ENCODE results near the gene ZNF236. TPM values are rescaled to one million over a fixed set of nuclear protein-coding genes. Genes with fewer than 3 reads are reported as not detected.

ZNF236 gene
- polyA plus RNA-seq, 1 donor from 2014 or later: 7.7 TPM

DNA sequence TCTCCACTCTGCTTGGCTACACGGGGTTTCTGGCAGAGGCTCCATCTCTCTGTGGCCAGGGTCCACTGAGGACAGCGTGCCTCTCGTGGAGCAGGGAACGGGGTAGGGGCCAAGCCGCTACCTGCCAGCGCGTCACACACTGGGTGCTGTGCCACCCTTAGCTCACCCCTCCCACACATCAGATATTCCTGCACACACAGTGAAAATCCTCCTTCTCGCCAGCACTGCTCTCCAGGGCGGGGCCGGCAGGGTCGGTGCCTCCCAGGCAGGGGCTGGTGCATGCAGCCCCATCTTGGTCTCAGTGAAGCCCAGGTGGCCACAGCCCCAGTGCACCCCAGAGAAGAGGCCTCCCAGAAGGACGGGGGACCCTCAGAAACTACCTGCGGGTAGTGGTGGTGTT lies 185.6 kb downstream of the ZNF236 start:
- no peak overlapping the region for H3K9ac ChIP-seq (ENCODE audit: low read length)
- no peaks in the 10 kb centered on the region for H3F3A ChIP-seq (ENCODE audit: insufficient read depth, low read length, poor library complexity, severe bottlenecking)
- no peak overlapping the region for H3K27ac ChIP-seq (ENCODE audit: low read length)
- H3K4me2 ChIP-seq (ENCODE audit: low read length): no peak overlapping the region
- H3K9me2 ChIP-seq (ENCODE audit: insufficient read depth, low read length): no peaks in the 10 kb centered on the region
- H3K27me3 ChIP-seq (ENCODE audit: insufficient read depth, low read depth, low read length): no peaks in the 10 kb centered on the region
- TF ChIP-seq POLR2AphosphoS5 (IDR thresholded peaks at IDR 0.05) (no peak), EZH2 (IDR thresholded peaks at IDR 0.05; ENCODE audit: borderline replicate concordance, insufficient read depth, low read length, poor library complexity, severe bottlenecking) (no peak), TAF1 (IDR thresholded peaks at IDR 0.05; ENCODE audit: low read depth) (no peak), EP300 (conservative IDR thresholded peaks at IDR 0.05; ENCODE audit: poor library complexity, severe bottlenecking) (no peak), RAD21 (conservative IDR thresholded peaks at IDR 0.05) (no peak), MXI1 (conservative IDR thresholded peaks at IDR 0.05; ENCODE audit: poor library complexity, severe bottlenecking) (no peak), SMC3 (conservative IDR thresholded peaks at IDR 0.05; ENCODE audit: poor library complexity) (no peak)
- TF ChIP-seq, protein P1, sequence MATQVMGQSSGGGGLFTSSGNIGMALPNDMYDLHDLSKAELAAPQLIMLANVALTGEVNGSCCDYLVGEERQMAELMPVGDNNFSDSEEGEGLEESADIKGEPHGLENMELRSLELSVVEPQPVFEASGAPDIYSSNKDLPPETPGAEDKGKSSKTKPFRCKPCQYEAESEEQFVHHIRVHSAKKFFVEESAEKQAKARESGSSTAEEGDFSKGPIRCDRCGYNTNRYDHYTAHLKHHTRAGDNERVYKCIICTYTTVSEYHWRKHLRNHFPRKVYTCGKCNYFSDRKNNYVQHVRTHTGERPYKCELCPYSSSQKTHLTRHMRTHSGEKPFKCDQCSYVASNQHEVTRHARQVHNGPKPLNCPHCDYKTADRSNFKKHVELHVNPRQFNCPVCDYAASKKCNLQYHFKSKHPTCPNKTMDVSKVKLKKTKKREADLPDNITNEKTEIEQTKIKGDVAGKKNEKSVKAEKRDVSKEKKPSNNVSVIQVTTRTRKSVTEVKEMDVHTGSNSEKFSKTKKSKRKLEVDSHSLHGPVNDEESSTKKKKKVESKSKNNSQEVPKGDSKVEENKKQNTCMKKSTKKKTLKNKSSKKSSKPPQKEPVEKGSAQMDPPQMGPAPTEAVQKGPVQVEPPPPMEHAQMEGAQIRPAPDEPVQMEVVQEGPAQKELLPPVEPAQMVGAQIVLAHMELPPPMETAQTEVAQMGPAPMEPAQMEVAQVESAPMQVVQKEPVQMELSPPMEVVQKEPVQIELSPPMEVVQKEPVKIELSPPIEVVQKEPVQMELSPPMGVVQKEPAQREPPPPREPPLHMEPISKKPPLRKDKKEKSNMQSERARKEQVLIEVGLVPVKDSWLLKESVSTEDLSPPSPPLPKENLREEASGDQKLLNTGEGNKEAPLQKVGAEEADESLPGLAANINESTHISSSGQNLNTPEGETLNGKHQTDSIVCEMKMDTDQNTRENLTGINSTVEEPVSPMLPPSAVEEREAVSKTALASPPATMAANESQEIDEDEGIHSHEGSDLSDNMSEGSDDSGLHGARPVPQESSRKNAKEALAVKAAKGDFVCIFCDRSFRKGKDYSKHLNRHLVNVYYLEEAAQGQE (IDR thresholded peaks at IDR 0.05; ENCODE audit: borderline replicate concordance): no peak
- TF ChIP-seq, protein P2, sequence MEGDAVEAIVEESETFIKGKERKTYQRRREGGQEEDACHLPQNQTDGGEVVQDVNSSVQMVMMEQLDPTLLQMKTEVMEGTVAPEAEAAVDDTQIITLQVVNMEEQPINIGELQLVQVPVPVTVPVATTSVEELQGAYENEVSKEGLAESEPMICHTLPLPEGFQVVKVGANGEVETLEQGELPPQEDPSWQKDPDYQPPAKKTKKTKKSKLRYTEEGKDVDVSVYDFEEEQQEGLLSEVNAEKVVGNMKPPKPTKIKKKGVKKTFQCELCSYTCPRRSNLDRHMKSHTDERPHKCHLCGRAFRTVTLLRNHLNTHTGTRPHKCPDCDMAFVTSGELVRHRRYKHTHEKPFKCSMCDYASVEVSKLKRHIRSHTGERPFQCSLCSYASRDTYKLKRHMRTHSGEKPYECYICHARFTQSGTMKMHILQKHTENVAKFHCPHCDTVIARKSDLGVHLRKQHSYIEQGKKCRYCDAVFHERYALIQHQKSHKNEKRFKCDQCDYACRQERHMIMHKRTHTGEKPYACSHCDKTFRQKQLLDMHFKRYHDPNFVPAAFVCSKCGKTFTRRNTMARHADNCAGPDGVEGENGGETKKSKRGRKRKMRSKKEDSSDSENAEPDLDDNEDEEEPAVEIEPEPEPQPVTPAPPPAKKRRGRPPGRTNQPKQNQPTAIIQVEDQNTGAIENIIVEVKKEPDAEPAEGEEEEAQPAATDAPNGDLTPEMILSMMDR (IDR thresholded peaks at IDR 0.05; ENCODE audit: poor library complexity, severe bottlenecking): no peak
- H3K79me2 ChIP-seq (replicated peaks; ENCODE audit: insufficient read depth, low read length): no peaks in the 10 kb centered on the region
- no peak overlapping the region for H3K4me3 ChIP-seq (ENCODE audit: low read length)
- H3K9me3 ChIP-seq (ENCODE audit: low read length): no peaks in the 10 kb centered on the region
- no peaks in the 10 kb centered on the region for H3K36me3 ChIP-seq (ENCODE audit: insufficient read depth, low read length)
- H2AFZ ChIP-seq (ENCODE audit: low read depth, low read length): no peak overlapping the region
- H4K20me1 ChIP-seq (ENCODE audit: insufficient read depth): no peaks in the 10 kb centered on the region

DNA sequence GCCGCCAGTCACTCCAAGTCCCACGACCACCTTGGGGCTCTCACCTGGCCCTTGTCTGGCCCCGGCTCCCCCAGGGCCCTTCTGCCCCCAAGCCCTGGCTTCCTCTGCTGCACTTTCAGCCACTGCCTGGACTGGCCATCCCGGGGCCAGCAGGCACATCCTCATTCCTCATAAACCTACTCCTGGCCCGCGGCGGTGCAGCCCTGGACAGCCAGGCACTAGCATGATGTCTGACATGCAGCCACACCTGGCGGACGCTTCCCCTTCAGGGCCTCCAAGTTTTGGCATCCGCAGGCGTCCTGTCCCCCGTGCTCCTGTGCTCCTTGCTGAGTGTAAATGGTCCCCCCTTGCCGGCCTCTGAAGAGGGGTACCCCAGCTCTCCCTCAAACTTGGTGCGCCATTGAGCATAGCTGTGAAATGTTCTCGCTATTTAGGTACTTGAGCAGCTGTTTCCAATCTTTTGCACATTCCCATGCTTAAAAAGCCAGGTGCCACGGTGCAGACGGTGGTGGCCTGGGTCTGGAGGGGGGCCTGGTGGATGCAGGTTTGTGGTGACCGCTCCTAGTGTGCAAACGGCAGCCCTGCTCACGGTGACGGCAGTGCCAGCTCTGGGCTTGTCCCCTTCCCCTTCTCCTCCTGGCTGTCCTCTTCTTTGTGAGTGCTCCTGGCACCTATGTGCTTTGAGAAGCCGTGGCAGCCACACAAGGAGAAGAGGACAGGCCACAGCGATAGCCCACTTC lies 186.4 kb downstream of the ZNF236 start:
- TF ChIP-seq EZH2 (IDR thresholded peaks at IDR 0.05; ENCODE audit: borderline replicate concordance, insufficient read depth, low read length, poor library complexity, severe bottlenecking): no peak
- TF ChIP-seq TAF1 (IDR thresholded peaks at IDR 0.05; ENCODE audit: low read depth): no peak
- no peak for TF ChIP-seq RAD21 (conservative IDR thresholded peaks at IDR 0.05)
- TF ChIP-seq, protein P1 (IDR thresholded peaks at IDR 0.05; ENCODE audit: borderline replicate concordance): no peak
- TF ChIP-seq EP300 (conservative IDR thresholded peaks at IDR 0.05; ENCODE audit: poor library complexity, severe bottlenecking): no peak
- no peak for TF ChIP-seq MXI1 (conservative IDR thresholded peaks at IDR 0.05; ENCODE audit: poor library complexity, severe bottlenecking)
- no peak for TF ChIP-seq SMC3 (conservative IDR thresholded peaks at IDR 0.05; ENCODE audit: poor library complexity)
- TF ChIP-seq POLR2AphosphoS5 (IDR thresholded peaks at IDR 0.05): no peak
- TF ChIP-seq, protein P2 (IDR thresholded peaks at IDR 0.05; ENCODE audit: poor library complexity, severe bottlenecking): no peak
- Histone ChIP-seq H3K9me2 (ENCODE audit: insufficient read depth, low read length) (no peaks in the 10 kb centered on the region), H2AFZ (ENCODE audit: low read depth, low read length) (no peak overlapping the region), H4K20me1 (ENCODE audit: insufficient read depth) (no peaks in the 10 kb centered on the region), H3F3A (ENCODE audit: insufficient read depth, low read length, poor library complexity, severe bottlenecking) (no peaks in the 10 kb centered on the region), H3K4me3 (ENCODE audit: low read length) (no peak overlapping the region), H3K36me3 (ENCODE audit: insufficient read depth, low read length) (no peaks in the 10 kb centered on the region), H3K27me3 (ENCODE audit: insufficient read depth, low read depth, low read length) (no peaks in the 10 kb centered on the region), H3K9me3 (ENCODE audit: low read length) (no peaks in the 10 kb centered on the region), H3K4me2 (ENCODE audit: low read length) (no peak overlapping the region), H3K9ac (ENCODE audit: low read length) (no peak overlapping the region), H3K79me2 (replicated peaks; ENCODE audit: insufficient read depth, low read length) (no peaks in the 10 kb centered on the region), H3K27ac (ENCODE audit: low read length) (no peak overlapping the region)

Measured in neural cell (in vitro differentiated cells).